ENCODE data around the gene AAK1.
"Not testable (repeated sequence)": the region's sequence is repeated elsewhere in the genome, so short reads cannot be mapped to it uniquely, and the experiment has no call there.

Gene AAK1

DNA sequence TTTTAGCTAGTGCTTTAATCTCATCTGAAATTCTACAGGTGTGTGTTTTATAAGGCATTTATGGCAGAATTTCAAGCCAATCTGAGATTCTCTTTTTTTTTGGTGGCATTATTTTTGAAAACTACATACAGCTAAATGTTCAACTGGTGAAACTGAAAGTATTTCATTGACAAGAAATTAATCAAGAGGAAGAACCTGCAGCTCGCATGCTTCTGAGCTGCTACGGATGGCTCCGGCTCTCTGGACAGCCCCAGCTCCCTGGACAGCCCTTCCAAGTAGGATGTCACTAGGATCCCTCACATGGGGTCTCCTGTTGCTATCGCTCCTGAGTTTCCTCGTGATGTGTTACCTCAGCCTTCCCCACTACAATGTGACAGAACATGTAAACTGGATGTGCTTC, 46.4 kb downstream of the AAK1 start:
- DNase-seq, result no peak

DNA sequence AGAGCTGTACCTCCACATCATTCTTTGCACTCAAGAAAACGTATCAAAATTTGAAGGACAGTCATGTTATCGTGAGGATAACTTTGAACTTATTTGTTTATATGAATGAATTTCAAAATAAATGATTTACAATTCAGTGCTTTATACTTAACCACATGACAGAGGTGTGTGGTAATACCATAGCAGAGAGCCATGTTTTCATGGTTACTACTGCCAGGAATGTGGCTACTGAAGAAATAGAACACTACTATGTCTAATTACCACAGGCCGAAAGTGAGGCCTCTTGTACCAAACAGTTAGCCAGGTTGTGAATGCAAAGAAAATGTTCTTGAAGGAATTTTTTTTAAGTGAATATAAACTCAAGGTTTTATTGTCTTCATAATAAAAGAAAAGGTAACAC, 49.2 kb downstream of the AAK1 start:
- DNase-seq, result no peak

DNA sequence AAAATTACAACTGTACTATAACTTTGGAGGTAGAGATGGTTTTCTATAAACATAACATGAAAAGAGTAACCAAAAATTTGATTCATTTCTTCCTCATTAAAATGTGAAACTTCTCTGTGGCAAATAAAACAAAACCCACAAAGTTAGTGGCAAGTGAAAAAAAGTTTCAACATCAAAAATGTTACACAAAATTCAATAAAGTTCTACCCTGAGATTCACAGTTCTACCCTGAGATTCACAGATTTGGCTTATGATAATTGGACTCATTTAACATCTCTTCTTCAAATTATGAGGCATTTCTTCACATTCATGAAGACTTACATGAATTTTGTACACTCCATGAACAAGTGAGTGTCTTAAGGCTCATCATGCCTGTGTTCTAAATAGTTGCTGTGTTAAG, 51.0 kb downstream of the AAK1 start:
- DNase-seq, result no peak

DNA sequence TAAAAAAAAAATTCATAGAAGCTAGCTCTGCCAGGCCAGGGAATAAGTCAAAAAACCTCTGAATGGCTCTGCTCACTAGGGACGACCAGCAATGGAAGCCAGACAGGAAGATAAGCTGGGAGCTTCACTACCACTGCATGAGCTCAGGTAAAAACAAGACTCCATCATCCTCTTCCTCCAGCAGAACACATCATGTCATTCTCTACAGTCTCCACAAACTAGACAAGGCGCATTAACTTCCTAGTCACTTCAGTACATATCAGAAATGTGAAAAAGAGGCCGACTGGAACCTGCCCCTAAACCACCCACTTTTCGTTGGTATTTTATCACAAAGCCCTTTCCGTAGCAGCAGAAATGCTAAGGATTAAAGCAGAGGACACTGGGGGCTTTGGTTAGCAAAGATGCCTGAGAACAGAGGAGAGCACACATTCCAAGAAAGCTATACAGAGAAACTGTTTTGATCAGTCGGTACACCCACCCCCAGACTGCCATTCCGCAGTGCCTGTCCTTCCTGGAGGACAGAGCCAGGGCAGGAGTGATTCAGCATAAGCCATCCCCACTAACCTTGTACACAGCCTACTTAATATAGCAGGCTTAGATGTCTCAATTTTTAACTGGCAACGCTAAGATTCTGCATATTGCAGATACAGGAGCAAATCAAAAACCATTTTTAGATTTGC, 53.4 kb downstream of the AAK1 start:
- no peak for DNase-seq

DNA sequence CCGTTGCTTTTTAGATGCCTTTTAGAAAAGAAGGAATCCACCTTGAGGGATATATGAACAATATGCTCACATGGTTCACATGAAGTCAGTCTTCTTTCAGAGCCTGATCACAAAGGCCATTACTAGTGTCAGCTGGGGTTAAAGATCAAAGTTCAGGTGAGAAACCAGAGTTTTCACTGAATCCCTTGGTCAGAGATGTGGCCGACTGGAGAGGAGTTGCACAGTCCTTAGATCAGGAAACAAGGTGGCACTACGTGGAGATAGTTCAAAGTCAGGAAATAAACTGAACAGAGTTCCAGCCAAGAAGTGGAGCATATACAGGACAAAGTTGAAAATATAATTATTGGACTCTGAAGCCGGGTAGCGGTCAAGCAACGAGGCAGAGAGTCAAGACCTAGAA, 54.6 kb downstream of the AAK1 start:
- no peak for DNase-seq

DNA sequence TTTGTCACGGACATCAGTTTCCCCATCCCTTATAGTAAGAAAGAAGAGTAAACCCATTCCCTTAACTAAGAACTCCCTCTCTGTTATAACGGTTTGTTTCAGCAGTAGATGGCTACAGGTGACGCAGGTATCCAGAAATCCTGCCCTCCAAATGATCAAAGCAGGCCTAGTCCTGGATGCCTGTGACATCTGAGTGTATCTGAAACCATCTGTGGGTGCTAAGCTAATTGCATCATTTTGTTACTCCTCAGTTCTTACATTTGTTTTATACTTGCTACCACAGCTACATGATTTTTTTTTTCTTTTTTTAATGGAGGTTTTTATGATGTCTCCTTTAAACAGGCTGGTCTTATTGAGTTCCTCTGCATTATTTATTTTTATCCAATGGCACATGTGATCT, 55.1 kb downstream of the AAK1 start:
- DNase-seq, result no peak

DNA sequence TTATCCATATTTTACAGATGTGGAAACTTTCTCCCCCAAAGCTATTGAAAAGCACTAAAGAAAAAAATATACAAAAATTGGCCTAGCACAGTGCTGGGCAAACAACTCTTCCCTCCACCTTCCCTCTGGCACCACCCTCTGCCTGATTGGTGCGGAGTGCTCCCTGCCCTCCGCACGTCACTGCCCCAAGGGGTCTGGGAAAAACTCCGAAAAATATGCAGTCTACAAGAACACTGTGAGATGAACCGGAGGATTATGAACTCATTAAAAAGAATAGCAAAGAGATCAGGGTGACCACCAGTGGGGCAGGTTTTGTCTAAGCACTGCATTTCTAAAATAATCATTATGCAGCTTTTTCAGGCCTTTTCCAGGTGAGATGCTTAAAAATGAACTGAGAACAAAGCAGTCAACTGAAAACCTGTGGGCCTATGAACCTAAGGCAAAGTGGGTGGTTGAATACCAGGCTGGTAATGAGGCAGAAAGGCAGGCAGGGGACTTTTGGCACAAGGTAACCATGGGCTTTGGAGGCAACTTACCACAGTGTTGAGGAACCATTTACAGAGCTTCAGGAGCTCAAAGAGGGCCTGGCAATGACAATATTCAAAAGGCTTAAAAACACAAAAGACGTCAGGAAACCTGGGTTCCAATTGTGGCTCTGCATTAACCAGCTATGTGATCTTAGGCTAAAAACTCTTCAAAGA, 57.5 kb downstream of the AAK1 start:
- no peak for DNase-seq

DNA sequence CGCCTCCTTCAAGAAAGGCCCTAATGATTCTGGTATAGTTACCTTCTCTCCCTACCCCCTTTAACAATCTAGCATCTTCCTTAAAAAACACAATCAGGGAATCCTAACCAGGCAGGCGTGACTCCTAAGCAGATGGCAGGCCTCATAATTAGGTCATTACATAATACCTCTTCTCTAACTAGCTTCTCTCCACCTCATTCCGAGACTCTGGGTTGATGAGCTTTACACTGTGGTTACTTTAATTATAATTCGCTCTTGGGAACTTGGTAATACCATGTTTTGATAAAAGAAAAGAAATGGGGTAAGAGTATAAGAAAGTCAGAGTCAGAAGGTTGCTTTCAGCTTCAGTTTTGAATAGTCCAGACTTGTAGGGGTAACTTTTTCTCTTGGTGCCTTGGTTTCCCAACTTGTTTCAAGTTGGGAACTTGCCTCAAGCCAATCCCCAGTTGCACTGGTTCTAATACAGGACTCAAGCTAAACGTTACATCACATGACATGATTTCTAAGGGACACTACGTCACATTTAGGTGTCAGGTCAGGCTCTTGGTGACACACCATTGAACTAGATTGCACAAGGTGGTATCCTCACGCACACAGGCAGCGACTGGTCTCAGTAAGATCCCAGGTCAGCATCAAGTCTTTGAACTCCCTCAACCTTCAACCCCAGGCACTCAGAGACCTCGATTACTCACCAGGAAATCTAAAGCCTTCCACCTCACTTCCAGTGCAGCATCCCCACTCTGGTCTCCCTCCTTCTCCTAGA, 59.2 kb downstream of the AAK1 start:
- DNase-seq, result no peak

DNA sequence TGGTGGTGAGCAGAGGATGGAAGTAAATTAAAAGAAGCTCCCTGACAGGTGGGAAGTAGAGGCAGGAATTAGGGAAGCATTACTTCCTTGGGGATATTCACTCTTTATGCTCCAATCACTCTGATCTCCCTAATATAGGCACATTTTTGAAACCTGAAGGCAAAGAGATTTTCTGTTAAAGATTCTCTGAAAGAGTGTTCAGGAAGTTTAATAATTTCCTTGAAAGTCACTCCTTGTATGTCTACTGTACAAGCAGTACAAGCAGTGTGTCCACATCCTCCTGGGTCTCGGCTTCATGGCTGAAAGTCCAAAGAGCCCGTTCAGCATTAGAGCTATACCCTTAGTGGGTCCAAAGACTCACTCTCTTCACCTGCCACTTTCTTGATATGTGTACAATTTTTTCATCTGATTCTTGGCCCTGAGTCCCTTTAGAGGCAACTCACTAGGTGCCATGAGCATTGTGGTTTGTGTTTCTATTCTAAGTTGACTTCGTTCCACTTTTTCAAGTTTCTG, 60.2 kb downstream of the AAK1 start:
- no peak for DNase-seq

DNA sequence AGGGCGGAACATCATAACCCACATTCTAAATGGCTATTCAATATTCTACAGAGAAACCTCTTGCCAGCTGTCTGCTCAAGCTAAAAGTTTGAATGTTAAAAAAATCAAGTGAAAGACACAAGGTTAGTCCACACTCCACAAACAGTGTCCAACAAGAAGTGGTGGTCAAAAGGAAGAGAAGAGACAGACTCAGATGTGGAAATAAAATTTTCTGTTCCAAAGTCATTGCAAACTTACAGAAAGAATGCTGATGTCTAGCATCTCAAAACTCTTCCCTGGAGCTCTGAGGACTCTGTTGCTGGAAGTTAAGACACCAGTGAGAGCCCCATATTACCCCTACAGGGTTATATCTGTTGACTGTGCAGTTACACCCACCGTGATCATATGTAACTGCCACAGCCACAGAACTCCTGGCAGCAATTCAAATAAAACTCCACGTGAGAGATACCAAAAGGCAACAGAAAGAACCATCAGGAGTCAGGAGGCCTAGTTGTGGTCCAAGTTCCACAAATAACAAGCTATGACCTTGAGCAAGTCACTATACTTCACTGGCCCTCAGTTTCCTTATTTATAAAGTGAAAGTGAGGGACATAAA, 60.9 kb downstream of the AAK1 start:
- no peak for DNase-seq

DNA sequence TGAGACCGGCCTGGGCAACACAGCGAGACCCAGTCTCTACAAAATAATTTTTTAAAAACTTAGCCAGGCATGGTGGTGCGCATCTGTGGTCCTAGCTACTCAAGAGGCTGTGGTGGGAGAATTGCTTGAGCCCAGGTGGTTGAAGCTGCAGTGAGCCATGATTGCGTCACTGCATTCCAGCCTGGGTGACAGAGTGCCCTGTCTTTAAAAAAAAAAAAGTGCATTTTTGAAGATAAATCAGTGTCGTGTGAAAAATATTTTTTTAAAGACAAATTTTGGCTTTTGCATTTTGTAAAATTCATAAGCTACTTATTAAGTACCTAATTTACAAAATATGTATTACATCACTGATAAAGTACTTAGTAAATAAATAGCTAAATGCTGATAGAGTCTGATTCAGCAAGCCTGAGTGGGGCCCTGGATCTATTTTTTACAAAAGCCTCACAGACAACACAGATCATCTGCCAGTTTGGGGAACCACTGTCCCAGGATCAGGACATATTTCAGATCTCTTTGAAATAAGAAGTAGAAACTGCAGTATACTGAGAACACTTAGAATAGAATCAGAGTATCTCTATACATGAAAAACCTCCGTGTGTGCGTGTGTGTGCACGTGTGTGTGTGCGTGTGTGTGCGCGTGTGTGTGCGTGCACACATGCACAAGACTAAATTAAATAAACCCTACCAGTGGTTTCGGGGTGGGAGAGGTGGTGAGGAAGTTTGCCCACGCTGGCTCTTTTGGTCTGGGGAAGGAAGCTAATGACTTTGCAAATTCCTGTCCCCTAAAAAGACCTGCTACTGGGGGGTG, 61.6 kb downstream of the AAK1 start:
- DNase-seq, result no peak

DNA sequence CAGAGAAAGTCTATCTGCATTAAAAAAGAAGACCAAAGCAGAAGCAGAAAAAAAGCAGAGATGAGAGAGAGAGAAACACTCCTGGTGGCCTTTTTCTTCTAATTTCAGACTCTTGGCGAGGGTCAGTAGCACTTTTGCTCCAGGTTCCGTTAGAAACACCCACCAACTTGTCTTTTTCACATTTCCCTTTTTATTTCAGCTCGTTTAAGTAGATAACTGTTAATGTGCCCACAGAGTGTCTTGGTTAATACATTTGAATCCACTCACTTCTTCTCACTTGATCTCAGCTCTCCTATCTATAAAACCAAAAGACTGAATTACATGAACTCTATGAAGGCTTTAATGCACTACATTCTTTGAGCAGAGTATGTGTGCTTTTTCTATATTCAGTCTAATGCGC, 63.1 kb downstream of the AAK1 start:
- no peak for DNase-seq

DNA sequence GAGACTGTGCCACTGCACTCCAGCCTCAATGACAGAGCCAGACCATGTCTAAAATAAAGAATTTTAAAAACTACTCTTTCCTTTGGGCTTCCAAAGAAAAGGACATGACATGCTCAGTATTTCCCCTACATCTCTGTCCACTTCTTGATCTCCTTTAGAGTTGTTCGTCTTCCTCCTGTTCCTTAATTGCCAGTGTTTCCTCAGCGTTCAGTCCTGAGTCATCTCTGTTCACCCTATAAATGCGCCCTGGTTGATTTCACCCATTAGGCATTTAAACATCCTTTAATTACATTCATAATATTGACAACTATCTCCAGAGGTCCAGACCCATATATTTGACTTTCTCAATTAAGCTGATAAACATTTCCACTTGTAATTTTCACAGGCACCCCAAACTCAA, 64.0 kb downstream of the AAK1 start:
- no peak for DNase-seq

DNA sequence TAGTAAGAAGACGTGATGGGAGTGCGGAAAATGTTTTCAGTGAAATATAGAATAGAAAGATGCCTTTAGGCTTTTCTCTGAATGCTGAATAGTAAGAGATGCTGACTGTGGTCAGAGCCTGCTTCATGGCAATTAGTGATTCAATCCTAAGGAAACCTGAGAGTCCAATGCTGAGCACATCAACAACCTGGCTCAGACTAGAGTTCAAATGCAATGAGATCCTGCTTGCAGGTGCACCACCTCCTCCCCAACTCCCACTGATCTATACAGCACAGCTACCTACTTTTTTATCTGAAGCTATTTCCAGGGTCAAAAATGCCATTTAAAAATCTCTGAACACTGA, 65.4 kb downstream of the AAK1 start:
- no peak for DNase-seq

DNA sequence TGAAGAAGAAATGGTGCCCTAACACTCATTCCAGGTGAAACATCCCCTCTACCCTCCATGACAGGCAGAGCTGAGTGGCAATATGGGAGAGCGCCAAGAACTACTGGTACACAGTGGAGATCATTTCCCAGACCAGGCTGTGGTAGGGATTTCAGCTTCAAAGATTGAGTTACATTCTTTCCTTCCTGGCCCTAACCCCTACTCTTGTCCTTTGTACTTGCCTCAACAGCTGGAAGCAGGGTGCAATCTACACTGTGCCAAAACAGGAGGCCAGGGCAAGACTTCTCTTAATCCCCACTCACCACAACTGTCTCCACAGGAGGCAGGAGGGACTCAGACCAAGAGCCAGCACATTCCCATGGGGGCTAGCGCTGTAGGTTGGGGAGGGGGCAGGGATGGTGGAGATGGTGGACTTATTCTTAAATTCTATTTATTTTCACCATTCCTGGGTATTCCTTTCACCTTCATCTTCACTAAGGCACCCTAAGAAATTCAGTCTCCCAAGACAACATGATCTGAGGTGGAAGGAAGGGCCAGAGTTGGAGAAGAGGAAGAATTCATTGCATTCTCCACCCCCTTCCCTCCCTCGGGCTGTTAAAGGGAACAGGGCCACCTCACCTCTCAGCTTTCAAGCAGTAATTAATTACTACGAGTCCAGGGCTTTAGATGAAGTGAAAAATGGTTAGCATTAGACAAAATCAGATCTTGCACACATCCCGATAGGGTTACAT, 65.9 kb downstream of the AAK1 start:
- no peak for DNase-seq

DNA sequence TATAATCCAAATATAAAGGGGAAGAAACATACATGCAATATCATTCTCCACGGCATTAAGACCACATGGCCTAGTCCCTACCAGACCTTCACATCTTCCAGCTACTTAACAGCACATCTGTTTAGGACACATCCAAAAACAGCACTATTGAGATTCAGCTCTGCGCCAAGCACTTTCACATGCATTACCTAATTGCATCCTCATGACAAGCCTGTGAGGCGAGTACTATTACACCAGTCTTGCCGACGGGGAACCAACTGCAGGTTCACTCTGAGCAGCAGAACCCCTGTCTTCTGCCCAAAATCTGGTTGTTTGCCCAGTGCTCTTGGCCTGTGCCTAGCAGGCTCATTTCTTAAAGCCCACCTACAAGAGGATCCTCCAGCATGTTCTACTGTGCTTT, 66.7 kb downstream of the AAK1 start:
- no peak for DNase-seq

DNA sequence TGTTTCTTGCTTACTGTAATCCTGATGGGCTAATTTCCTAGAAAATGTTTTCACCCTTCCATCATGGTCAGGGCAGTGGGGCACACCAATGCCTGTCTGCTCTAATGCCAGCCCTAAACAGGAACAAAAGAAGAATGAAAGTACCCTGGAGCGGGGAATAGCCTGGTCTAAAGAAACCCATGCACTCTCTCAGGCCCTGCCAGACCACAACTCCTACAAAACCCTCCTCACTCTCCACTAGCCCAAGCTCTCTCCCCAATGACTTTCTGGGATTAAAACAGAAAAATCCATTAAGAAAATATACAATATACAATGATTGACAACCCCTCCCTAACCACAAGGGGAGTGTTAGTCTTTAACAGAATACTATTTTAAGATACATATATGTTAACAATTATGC, 67.6 kb downstream of the AAK1 start:
- DNase-seq, result no peak

DNA sequence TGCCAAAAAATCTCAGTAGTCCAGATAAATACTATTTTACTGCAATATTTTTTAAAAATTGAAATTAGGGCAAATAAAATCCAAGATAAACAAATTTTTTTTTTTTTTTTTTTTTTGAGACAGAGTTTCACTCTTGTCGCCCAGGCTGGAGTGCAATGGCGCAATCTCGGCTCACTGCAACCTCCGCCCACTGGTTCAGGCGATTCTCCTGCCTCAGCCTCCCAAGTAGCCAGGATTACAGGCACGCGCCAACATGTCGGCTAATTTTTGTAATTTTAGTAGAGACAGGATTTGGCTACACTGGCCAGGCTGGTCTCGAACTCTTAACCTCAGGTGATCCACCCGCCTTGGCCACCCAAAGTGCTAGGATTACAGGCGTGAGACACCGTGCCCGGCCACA, 68.2 kb downstream of the AAK1 start:
- not testable (repeated sequence) for DNase-seq

DNA sequence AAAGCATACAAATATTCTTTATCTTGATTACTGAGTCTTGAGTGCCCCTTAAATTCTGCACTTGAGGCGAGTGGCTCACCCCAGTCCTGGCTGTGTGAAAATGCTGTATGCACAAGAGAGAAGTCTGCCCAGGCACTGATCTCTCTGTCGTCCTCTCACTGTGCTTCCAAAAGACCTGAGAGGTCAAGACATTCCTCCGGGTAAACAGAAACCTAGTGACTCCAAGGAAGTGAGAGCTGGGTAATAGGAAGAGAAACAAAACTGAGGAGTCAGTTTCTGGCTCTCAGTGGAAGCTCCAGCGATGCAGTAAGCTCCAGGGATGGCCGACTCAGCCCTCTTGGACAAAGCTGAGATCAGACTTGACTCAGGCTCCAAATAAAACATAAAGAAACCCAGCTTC, 70.9 kb downstream of the AAK1 start:
- no peak for DNase-seq

DNA sequence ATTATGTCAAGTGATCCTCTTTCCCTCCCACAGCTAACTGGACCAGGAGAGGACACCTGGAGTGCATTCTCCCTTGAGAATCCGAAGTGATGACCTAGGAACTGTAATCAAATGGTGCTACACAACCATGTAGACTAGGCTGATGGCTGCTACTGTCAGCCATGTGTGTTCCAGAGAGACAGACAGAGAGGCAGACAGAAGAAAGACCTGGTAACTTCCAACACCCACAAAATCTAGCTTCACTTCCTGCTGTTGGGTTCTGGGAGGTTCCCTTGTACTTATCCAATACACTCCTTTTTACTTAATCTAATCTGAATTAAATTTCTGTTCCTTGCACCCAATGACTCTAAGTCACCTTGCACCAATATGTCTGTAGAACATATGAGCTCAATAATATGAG, 72.3 kb downstream of the AAK1 start:
- DNase-seq, result no peak

DNA sequence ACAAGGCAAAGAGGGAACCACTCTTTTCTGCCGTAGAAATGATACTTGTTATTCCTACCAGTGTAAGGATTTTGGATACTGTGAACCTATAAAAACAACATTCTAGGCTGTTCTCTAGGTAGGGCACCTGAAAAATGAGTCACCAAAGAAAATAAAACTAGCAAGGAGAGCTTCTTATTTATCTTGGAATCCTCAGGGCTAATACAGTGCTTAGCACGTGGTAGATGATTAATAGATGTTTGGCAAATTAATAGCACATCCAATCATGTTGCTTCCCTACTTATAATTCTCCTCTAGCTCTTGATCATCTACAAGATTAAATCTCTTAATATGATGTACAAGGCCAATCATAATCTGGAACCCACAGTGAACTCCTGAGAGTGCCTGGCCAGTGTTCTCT, 73.1 kb downstream of the AAK1 start:
- no peak for DNase-seq

DNA sequence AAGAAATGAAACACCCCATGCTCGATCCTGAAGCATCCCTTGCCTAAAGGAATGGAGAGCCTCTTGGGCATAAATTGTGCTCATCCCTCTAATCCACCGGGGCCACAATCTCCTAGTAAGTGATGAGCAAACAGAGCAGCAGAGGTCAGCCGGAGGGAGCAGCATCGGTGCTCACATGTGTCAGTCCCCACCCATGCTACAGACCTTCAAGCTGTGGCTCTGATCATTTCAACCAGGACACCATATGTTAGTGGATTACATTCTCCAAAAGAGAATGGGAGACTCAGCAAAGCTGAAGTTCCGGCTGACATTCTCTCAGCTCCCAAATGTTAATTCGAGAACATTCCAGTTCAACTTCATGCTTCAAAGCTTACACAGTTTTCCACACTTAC, 75.6 kb downstream of the AAK1 start:
- DNase-seq, result no peak
